ENCODE measurements around the gene EIPR1. TPM values are rescaled to one million over a fixed set of nuclear protein-coding genes. Genes with fewer than 3 reads are reported as not detected.

EIPR1 gene
- total RNA-seq, 1 donor from 2014 or later: 27.8 TPM

DNA sequence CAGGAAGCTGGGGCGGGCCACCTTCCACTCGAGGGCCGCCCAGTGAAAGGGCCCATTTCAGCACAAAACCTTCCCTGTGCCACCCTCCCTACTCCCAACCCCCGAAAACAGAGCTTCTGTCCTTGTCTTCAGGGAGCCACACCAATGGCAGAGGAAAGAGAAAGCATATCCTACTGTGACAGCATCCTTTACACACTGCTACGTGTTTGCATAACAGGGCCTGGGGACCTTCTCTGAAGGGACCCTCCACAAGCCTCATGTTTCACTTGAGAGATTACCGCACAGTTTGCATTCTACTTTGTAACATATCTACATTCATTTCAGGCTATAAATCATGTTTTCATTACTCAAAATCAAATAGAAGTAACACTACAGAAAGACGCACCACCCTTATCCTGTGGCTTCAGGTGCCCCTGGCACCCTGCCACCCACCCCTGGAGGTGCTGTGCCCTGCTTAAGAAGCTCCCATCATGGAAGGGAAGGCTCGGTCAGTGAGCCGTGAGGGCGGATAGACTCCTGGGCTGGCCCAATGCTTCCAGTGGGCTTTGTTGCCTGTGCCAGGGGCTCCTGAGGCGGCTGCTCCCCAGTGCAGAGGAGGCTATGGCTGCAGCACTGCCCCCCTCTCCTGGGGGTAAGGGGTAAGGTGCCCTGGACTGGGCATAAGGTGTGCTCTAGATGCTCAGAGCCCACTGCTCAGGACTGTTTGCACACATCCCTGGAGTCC is 52.0 kb downstream of the EIPR1 start:
- H3K27ac Mint-ChIP-seq (ENCODE audit: unreplicated experiment): no peak overlapping the region
- H4K20me1 ChIP-seq (ENCODE audit: insufficient read depth, low read length): peaks cover 36% of the 10 kb centered on the region
- FAIRE-seq (no peak), DNase-seq (ENCODE audit: low read depth) (no peak)
- H3K27ac ChIP-seq (ENCODE audit: low read depth, low read length): no peak overlapping the region
- no peak overlapping the region for H3K4me2 ChIP-seq (ENCODE audit: low read length)
- H2AFZ ChIP-seq (ENCODE audit: low read depth, low read length): no peak overlapping the region
- no peaks in the 10 kb centered on the region for H3K4me1 ChIP-seq (ENCODE audit: insufficient read depth, low read length)
- no peak overlapping the region for H3K4me3 Mint-ChIP-seq (ENCODE audit: unreplicated experiment)
- no peaks in the 10 kb centered on the region for H3K9me3 ChIP-seq (ENCODE audit: insufficient read depth, low read depth, low read length)
- TF ChIP-seq EZH2 (IDR thresholded peaks at IDR 0.05; ENCODE audit: insufficient read depth, low read length) (no peak), CTCF (IDR thresholded peaks at IDR 0.05; ENCODE audit: insufficient read depth, low read depth, low read length) (no peak)
- no peaks in the 10 kb centered on the region for H3K79me2 ChIP-seq (ENCODE audit: insufficient read depth, low read length)
- H3K36me3 ChIP-seq (ENCODE audit: insufficient read depth, low read length): peaks cover 3% of the 10 kb centered on the region
- no peak overlapping the region for H3K4me3 ChIP-seq (ENCODE audit: insufficient read depth, low read depth, low read length)
- H3K27me3 Mint-ChIP-seq (ENCODE audit: low read depth, unreplicated experiment): no peaks in the 10 kb centered on the region
- H3K9ac ChIP-seq (ENCODE audit: low read length): no peak overlapping the region
- no peaks in the 10 kb centered on the region for H3K27me3 ChIP-seq (ENCODE audit: insufficient read depth, low read length)
- peaks cover 19% of the 10 kb centered on the region for H3K36me3 Mint-ChIP-seq (ENCODE audit: low read depth, unreplicated experiment)
- H3K4me1 Mint-ChIP-seq (ENCODE audit: low read depth, unreplicated experiment): peaks cover 1% of the 10 kb centered on the region
- no peaks in the 10 kb centered on the region for H3K9me3 Mint-ChIP-seq (ENCODE audit: unreplicated experiment)

DNA sequence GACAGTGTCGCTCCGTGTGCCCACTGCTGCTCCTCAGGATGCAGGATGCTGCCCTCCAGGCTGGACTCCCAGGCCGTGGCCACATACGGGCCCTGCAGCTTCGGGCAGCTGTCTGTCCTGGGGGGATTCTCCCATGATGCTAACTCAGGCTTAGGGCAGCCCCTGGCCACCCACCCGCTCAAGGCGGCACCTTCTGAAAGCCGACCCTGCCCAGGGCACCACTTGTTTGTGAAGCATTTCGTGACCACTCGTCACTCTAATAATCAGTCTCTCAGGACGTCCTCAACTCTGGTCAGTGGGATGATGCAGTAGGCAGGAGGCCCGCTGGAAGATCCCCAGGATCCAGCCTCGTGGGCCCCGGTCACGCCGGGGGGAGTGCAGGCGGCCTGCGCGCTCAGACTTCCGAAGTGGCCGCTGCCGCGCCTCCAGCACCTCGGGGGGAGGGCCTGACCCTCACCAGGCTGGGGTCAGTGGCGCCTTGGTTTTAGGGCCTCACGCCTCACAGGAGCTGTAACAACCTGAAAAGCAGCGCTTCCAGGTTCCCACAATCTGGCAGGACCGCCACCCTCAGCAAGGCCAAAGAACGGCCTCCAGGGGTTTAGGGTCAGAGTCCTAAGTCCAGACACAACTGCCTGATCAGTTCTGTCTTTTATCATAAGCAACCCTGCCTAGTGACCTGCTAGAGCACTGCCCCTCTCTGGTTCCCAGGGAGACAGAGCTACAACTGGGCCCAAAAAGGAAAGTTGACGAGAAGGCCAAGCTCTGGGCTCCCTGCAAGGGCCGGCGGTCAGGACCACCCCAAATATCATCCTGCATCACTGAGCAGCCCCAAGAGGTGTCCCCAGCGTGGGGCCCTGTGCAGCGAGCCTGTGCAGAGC is 53.0 kb downstream of the EIPR1 start:
- no peaks in the 10 kb centered on the region for H3K4me1 ChIP-seq (ENCODE audit: insufficient read depth, low read length)
- no peak overlapping the region for H3K4me3 Mint-ChIP-seq (ENCODE audit: unreplicated experiment)
- no peaks in the 10 kb centered on the region for H3K79me2 ChIP-seq (ENCODE audit: insufficient read depth, low read length)

More for the DNA sequence above, 53.0 kb downstream of the EIPR1 start:
- H3K4me3 ChIP-seq (ENCODE audit: insufficient read depth, low read depth, low read length): no peak overlapping the region
- no peaks in the 10 kb centered on the region for H3K36me3 ChIP-seq (ENCODE audit: insufficient read depth, low read length)
- H4K20me1 ChIP-seq (ENCODE audit: insufficient read depth, low read length): peaks cover 46% of the 10 kb centered on the region
- Mint-ChIP-seq H3K4me1 (ENCODE audit: low read depth, unreplicated experiment) (peaks cover 1% of the 10 kb centered on the region), H3K27ac (ENCODE audit: unreplicated experiment) (no peak overlapping the region), H3K27me3 (ENCODE audit: low read depth, unreplicated experiment) (no peaks in the 10 kb centered on the region), H3K9me3 (ENCODE audit: unreplicated experiment) (no peaks in the 10 kb centered on the region), H3K36me3 (ENCODE audit: low read depth, unreplicated experiment) (peaks cover 12% of the 10 kb centered on the region)
- H3K27ac ChIP-seq (ENCODE audit: low read depth, low read length): no peak overlapping the region
- no peaks in the 10 kb centered on the region for H3K9me3 ChIP-seq (ENCODE audit: insufficient read depth, low read depth, low read length)
- FAIRE-seq (no peak), DNase-seq (ENCODE audit: low read depth) (no peak)
- TF ChIP-seq CTCF (IDR thresholded peaks at IDR 0.05; ENCODE audit: insufficient read depth, low read depth, low read length) (no peak), EZH2 (IDR thresholded peaks at IDR 0.05; ENCODE audit: insufficient read depth, low read length) (no peak)
- no peaks in the 10 kb centered on the region for H3K27me3 ChIP-seq (ENCODE audit: insufficient read depth, low read length)
- H2AFZ ChIP-seq (ENCODE audit: low read depth, low read length): no peak overlapping the region
- no peak overlapping the region for H3K4me2 ChIP-seq (ENCODE audit: low read length)
- no peak overlapping the region for H3K9ac ChIP-seq (ENCODE audit: low read length)
